ENCODE measurements around the gene AJUBA.

AJUBA gene

DNA sequence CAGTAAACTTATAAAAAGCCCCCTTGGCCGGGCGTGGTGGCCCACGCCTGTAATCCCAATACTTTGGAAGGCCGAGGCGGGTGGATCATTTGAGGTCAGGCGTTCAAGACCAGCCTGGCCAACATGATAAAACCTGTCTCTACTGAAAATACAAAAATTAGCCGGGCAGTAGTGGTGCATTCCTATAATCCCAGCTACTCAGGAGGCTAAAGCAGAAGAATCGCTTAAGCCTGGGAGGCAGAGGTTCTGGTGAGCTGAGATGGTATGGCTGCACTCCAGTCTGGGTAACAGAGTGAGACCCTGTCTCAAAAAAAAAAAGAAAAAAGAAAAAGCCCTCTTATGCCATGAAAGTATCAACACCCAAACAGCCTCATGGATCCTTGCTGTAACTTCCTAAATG lies 56.8 kb downstream of the AJUBA start:
- ChIA-PET CTCF (no interaction called here), POLR2A (no interaction called here)
- DNase-seq (ENCODE audit: extremely low spot score), result no peak
- TF ChIP-seq SUZ12 (IDR thresholded peaks at IDR 0.05), result no peak
- no peak for TF ChIP-seq BHLHE40 (IDR thresholded peaks at IDR 0.05; ENCODE audit: borderline replicate concordance)
- no peak for TF ChIP-seq ZNF384 (IDR thresholded peaks at IDR 0.05)
- no peak for TF ChIP-seq FOXM1 (IDR thresholded peaks at IDR 0.05; ENCODE audit: borderline replicate concordance)
- no peak for TF ChIP-seq LEF1 (IDR thresholded peaks at IDR 0.05; ENCODE audit: borderline replicate concordance)
- no peak for TF ChIP-seq NFRKB (IDR thresholded peaks at IDR 0.05)
- no peak for TF ChIP-seq FOXA1 (IDR thresholded peaks at IDR 0.05)
- TF ChIP-seq SP1 (IDR thresholded peaks at IDR 0.05), result no peak

DNA sequence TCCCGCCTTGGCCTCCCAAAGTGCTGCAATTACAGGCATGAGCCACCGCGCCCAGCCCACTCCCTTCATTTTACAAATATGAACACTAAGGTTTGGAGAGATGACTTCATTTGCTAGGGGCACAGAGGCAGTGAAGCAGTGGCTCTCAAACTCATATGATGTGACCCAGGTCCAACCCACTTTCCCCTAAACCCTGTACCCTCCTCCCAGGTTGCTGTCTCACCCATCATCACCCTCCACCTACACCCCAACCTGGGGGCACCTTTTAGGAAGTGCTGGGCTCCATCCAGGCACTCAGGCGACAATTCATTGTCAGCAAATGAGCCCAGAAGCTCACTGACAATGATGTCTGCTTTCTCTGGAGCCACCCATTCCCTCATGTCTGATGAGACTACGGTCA lies 58.6 kb downstream of the AJUBA start:
- TF ChIP-seq ZNF384 (IDR thresholded peaks at IDR 0.05) (no peak), PKNOX1 (IDR thresholded peaks at IDR 0.05) (no peak), CTBP1 (IDR thresholded peaks at IDR 0.05; ENCODE audit: borderline replicate concordance) (no peak), TARDBP (IDR thresholded peaks at IDR 0.05) (no peak), FOXA1 (IDR thresholded peaks at IDR 0.05) (no peak), FOXK2 (IDR thresholded peaks at IDR 0.05) (no peak), NFRKB (IDR thresholded peaks at IDR 0.05) (no peak), ELF4 (IDR thresholded peaks at IDR 0.05) (no peak), ARNT (IDR thresholded peaks at IDR 0.05) (no peak)
- POLR2A ChIA-PET, result no interaction called here
- no peak for DNase-seq (ENCODE audit: extremely low spot score)
- CTCF ChIA-PET, result no interaction called here

GRCh38 chr14:22922294-22922693 lies 60.1 kb downstream of the AJUBA start:
- TF ChIP-seq FOXK2 (IDR thresholded peaks at IDR 0.05) (no peak), HDGF (IDR thresholded peaks at IDR 0.05; ENCODE audit: borderline replicate concordance) (no peak), ARNT (IDR thresholded peaks at IDR 0.05) (no peak), ZNF384 (IDR thresholded peaks at IDR 0.05) (no peak), CTBP1 (IDR thresholded peaks at IDR 0.05; ENCODE audit: borderline replicate concordance) (no peak), BHLHE40 (IDR thresholded peaks at IDR 0.05; ENCODE audit: borderline replicate concordance) (no peak), SP1 (IDR thresholded peaks at IDR 0.05) (no peak), FOXA1 (IDR thresholded peaks at IDR 0.05) (no peak)
- ChIA-PET POLR2A (no interaction called here), CTCF (no interaction called here)
- no peak for DNase-seq (ENCODE audit: extremely low spot score)

All from HEK293T (cell line).